HEK293T (cell line): Measurements from ENCODE around the gene ATP10A.

ENCODE experiments used
- ARNT ChIP-seq: fragments of 450-650 bp; IDR thresholded peaks from 2 replicates; pipeline ENCODE4 v1.6.1; 2017; ENCODE audit warnings: mild to moderate bottlenecking
- BHLHE40 ChIP-seq: fragments of 450-650 bp; IDR thresholded peaks from 2 replicates; pipeline ENCODE4 v1.6.1; 2016; ENCODE audit warnings: mild to moderate bottlenecking, moderate library complexity, borderline replicate concordance
- ELF4 ChIP-seq: fragments of 450-650 bp; IDR thresholded peaks from 2 replicates; pipeline ENCODE4 v1.6.1; 2017; ENCODE audit warnings: antibody characterized with exemption
- FOXA1 ChIP-seq: fragments of 450-650 bp; IDR thresholded peaks from 2 replicates; pipeline ENCODE4 v1.6.1; 2016; ENCODE audit warnings: mild to moderate bottlenecking
- FOXK2 ChIP-seq: fragments of 450-650 bp; IDR thresholded peaks from 2 replicates; pipeline ENCODE4 v1.6.1; 2016; ENCODE audit warnings: mild to moderate bottlenecking
- FOXM1 ChIP-seq: fragments of 450-650 bp; IDR thresholded peaks from 2 replicates; pipeline ENCODE4 v1.6.1; 2017; ENCODE audit warnings: mild to moderate bottlenecking, borderline replicate concordance
- HDGF ChIP-seq: fragments of 450-650 bp; IDR thresholded peaks from 2 replicates; pipeline ENCODE4 v1.6.1; 2017; ENCODE audit warnings: antibody characterized with exemption, borderline replicate concordance
- NFRKB ChIP-seq: fragments of 450-650 bp; IDR thresholded peaks from 2 replicates; pipeline ENCODE4 v1.6.1; 2016; ENCODE audit warnings: mild to moderate bottlenecking, moderate library complexity
- SP1 ChIP-seq: fragments of 450-650 bp; IDR thresholded peaks from 2 replicates; pipeline ENCODE4 v1.6.1; 2017
- TARDBP ChIP-seq: fragments of 450-650 bp; IDR thresholded peaks from 2 replicates; pipeline ENCODE4 v1.6.1; 2016

DNA sequence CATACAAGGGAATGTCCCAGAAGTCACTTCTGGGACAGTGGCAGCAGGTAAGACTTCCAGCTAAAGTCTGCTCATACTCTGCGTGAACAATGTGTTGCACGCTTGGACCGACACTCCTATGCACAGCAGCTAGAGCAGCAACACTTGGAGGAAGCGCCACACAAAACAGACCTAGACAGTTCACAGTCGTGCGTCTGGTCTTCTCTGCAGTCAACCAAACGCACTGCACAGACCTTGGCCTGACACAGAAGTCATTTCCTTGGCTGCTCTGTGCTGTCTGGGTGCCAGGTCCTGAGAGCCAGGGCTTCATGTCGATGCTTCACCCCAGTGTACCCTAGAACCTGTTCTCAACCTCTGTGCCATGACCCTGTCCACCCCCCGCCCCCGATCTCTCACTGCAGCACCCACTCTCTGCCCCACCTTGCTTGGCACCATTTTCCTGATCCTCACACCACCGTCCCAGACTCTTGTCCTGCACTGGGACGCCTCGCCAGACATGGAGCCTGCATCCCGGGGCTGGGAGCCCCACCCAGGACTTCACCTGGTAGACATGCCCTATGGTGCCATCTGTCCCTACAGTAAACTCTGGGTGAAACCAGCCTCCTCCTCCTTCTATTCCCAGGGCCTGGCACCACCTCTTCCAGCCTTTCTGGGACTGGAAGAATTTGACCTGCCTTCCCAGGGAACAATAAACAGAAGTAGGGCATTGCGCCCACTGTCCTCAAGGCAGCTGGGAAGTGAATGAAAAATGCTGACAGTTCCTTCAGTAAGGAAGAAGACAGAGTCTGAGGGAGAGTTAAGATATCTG is 3.1 kb downstream of the ATP10A start:
- TF ChIP-seq NFRKB: no peak
- TF ChIP-seq SP1: no peak
- no peak for TF ChIP-seq ARNT
- no peak for TF ChIP-seq HDGF
- no peak for TF ChIP-seq FOXK2
- TF ChIP-seq FOXA1: no peak
- TF ChIP-seq TARDBP: no peak
- no peak for TF ChIP-seq ELF4
- TF ChIP-seq BHLHE40: no peak
- TF ChIP-seq FOXM1: no peak
